C4-2B (cell line): ENCODE measurements around the gene SULT4A1.

Source experiments
- CTCF ChIP-seq: fragments of 450-650 bp; conservative IDR thresholded peaks from 2 replicates; pipeline ENCODE4 v1.5.1; 2017; ENCODE audit warnings: mild to moderate bottlenecking
- ZFX ChIP-seq: fragments of 450-650 bp; IDR thresholded peaks from 2 replicates; pipeline ENCODE4 v1.6.1; 2017

- TF ChIP-seq ZFX (no peak), CTCF (no peak)
Measured at GRCh38 chr22:43851979-43852307, 10.4 kb downstream of the SULT4A1 start.
